DMS153 treated with DMSO at 0.1 percent for 48 hours (cell line): Measurements from ENCODE around the gene TBX20.
"Not testable (repeated sequence)": the region's sequence is repeated elsewhere in the genome, so short reads cannot be mapped to it uniquely, and the experiment has no call there.

Experiments used
- DNase-seq: peaks from one replicate; lab custom pipeline; 2025; ENCODE audit not compliant: unreplicated experiment; lab: John Stamatoyannopoulos, UW

The TBX20 gene

GRCh38 chr7:35228496-35229051, 25.3 kb downstream of the TBX20 start:
- DNase-seq, result not testable (repeated sequence)

GRCh38 chr7:35227438-35227837, 26.5 kb downstream of the TBX20 start:
- not testable (repeated sequence) for DNase-seq

- DNase-seq, result not testable (repeated sequence)
Measured at GRCh38 chr7:35222445-35222844, 31.5 kb downstream of the TBX20 start.

GRCh38 chr7:35220176-35220575, 33.7 kb downstream of the TBX20 start:
- DNase-seq, result not testable (repeated sequence)

- DNase-seq, result not testable (repeated sequence)
Measured at GRCh38 chr7:35216033-35216432, 37.9 kb downstream of the TBX20 start.

- not testable (repeated sequence) for DNase-seq
Measured at GRCh38 chr7:35215063-35215462, 38.8 kb downstream of the TBX20 start.

GRCh38 chr7:35206924-35207323, 47.0 kb downstream of the TBX20 start:
- not testable (repeated sequence) for DNase-seq

GRCh38 chr7:35204850-35205249, 49.0 kb downstream of the TBX20 start:
- not testable (repeated sequence) for DNase-seq

GRCh38 chr7:35204031-35204430, 49.9 kb downstream of the TBX20 start:
- DNase-seq, result not testable (repeated sequence)

GRCh38 chr7:35202353-35202752, 51.5 kb downstream of the TBX20 start:
- not testable (repeated sequence) for DNase-seq

- not testable (repeated sequence) for DNase-seq
Measured at GRCh38 chr7:35200170-35200569, 53.7 kb downstream of the TBX20 start.

- DNase-seq, result not testable (repeated sequence)
Measured at GRCh38 chr7:35198370-35199140, 55.3 kb downstream of the TBX20 start.

GRCh38 chr7:35191571-35191970, 62.3 kb downstream of the TBX20 start:
- not testable (repeated sequence) for DNase-seq

GRCh38 chr7:35190146-35190773, 63.6 kb downstream of the TBX20 start:
- not testable (repeated sequence) for DNase-seq

GRCh38 chr7:35186751-35187150, 67.1 kb downstream of the TBX20 start:
- not testable (repeated sequence) for DNase-seq

- DNase-seq, result no peak
Measured at GRCh38 chr7:35185908-35186731, 67.8 kb downstream of the TBX20 start.

GRCh38 chr7:35185578-35185907, 68.4 kb downstream of the TBX20 start:
- not testable (repeated sequence) for DNase-seq

GRCh38 chr7:35184961-35185360, 68.9 kb downstream of the TBX20 start:
- not testable (repeated sequence) for DNase-seq

GRCh38 chr7:35183873-35184503, 69.9 kb downstream of the TBX20 start:
- not testable (repeated sequence) for DNase-seq

GRCh38 chr7:35180665-35181064, 73.2 kb downstream of the TBX20 start:
- not testable (repeated sequence) for DNase-seq

- not testable (repeated sequence) for DNase-seq
Measured at GRCh38 chr7:35173176-35173575, 80.7 kb downstream of the TBX20 start.
